Measurements from ENCODE around the gene OR5AC2. TPM values are rescaled to one million over a fixed set of nuclear protein-coding genes. Genes with fewer than 3 reads are reported as not detected.

Gene OR5AC2
- not detected in 5 replicates for total RNA-seq (2022; extraction: Qiagen RNA extraction)

DNA sequence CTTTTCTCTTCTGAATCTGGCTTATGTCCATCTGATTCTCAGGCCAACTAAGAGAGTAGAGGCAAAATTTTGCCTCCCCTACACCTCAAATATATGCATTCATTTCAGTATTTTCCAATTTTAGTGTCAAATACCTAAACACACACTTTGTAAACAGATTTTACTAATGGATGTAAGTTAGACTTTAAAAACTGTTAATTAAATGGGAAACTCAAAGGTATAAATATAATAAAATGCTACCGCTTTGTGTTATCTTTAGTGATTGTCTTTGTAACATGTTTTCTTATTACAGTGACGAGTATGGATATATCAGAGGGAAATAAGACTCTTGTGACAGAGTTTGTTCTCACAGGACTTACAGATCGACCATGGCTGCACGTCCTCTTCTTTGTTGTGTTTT, at the start of gene OR5AC2:
Gene OR5AC2 (plus strand): TSS at position 301 of the 400 bp plus-strand sequence. CDS start 0 bp downstream, at position 301.

DNA sequence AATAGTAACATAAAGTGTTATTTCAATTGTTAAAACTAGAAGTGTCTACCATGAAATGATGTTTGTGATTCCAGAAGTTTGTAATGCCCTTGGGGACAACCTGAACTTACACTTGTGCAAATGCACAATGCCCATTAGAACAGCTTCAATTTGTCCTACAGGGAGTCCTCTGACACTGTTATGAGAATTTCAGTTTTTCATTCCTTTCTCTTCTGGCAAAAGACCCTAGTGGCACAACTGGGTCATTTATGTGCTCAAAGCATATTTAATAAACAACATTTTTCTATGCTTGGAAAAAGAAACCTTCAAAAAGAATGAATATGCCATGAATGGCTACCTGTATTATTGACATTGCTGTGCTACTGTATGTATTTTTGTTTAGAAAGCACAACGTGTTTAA, 43.4 kb downstream of the OR5AC2 start, which contains the start of gene OR5H1:
Gene OR5H1 (plus strand): TSS at position 301 of the 400 bp plus-strand sequence. CDS start 1,977 bp downstream, outside the sequence.

Other genes starting within 250 kb of the OR5AC2 start
- 31.4 to 34.0 TPM (median 32.4 TPM) in 5 replicates for gene RIOX2, start 114.7 kb upstream of the OR5AC2 start, total RNA-seq (2022; extraction: Qiagen RNA extraction)
- gene GABRR3, start 51.9 kb upstream of the OR5AC2 start, total RNA-seq (2022; extraction: Qiagen RNA extraction), result not detected in 5 replicates
- gene OR5H1, start 43.5 kb downstream of the OR5AC2 start, total RNA-seq (2022; extraction: Qiagen RNA extraction), result not detected in 5 replicates
- gene OR5H14, start 60.3 kb downstream of the OR5AC2 start, total RNA-seq (2022; extraction: Qiagen RNA extraction), result not detected in 5 replicates
- not detected in 5 replicates for gene OR5H15, start 79.5 kb downstream of the OR5AC2 start, total RNA-seq (2022; extraction: Qiagen RNA extraction)
- gene OR5H6, start 177.1 kb downstream of the OR5AC2 start, total RNA-seq (2022; extraction: Qiagen RNA extraction), result not detected in 5 replicates
- not detected in 5 replicates for gene OR5H2, start 195.3 kb downstream of the OR5AC2 start, total RNA-seq (2022; extraction: Qiagen RNA extraction)